ENCODE measurements around the gene KERA. TPM values are rescaled to one million over a fixed set of nuclear protein-coding genes. Genes with fewer than 3 reads are reported as not detected.
A peak's percentile ranks its signal among the peaks of the same experiment; 100 is the strongest.

The KERA gene
- polyA plus RNA-seq, 1 donor (not counting 4 experiments of a cell fraction or from before 2014, with no cell fraction given) = not detected

- dilution Hi-C loops (cut with MboI; ENCODE audit: extremely low pct_ligation_motif_present, low sequenced_read_pairs) = no loop called here
- DNase-seq (ENCODE audit: low read depth, low spot score) = no peak
- H3K9me3 ChIP-seq (ENCODE audit: control insufficient read depth, low read depth, low read length) = no peaks in the 10 kb centered on the region
- no peaks in the 10 kb centered on the region for H3K4me1 ChIP-seq (ENCODE audit: control insufficient read depth, extremely low read depth, insufficient read depth, low read length)
- H3K79me2 ChIP-seq (ENCODE audit: control insufficient read depth, insufficient read depth, low read length) = no peaks in the 10 kb centered on the region
- no peak overlapping the region for H3K4me2 ChIP-seq (ENCODE audit: control insufficient read depth, extremely low read depth, insufficient read depth, low read depth, low read length)
- no peak overlapping the region for H3K9ac ChIP-seq (ENCODE audit: control insufficient read depth, extremely low read depth, insufficient read depth, low read length)
- no peak overlapping the region for H2AFZ ChIP-seq (ENCODE audit: control insufficient read depth, low read length)
- FAIRE-seq = no peak
- TF ChIP-seq CTCF (optimal IDR thresholded peaks at IDR 0.05 in 1 of 3, IDR thresholded peaks at IDR 0.05 in 1 of 3, conservative IDR thresholded peaks at IDR 0.05 in 1 of 3; ENCODE audit: extremely low read depth in 1 of 3, insufficient read depth in 2 of 3, low read length in 3 of 3) = no peak
- no peak for TF ChIP-seq EZH2 (IDR thresholded peaks at IDR 0.05; ENCODE audit: low read length)
- H3K9me1 ChIP-seq (ENCODE audit: control insufficient read depth, extremely low read depth, insufficient read depth, low read length) = no peaks in the 10 kb centered on the region
- no peaks in the 10 kb centered on the region for H3K27me3 ChIP-seq (ENCODE audit: control insufficient read depth, extremely low read depth, insufficient read depth, low read length)
- no peak overlapping the region for H3K4me3 ChIP-seq (ENCODE audit: control insufficient read depth in 2 of 3, extremely low read depth in 1 of 3, insufficient read depth in 2 of 3, low read depth in 1 of 3, low read length in 3 of 3)
- H3K36me3 ChIP-seq (ENCODE audit: control insufficient read depth in 2 of 2, extremely low read depth in 1 of 2, insufficient read depth in 2 of 2, low read length in 2 of 2) = no peaks in the 10 kb centered on the region
- H4K20me1 ChIP-seq (ENCODE audit: control insufficient read depth, extremely low read depth, insufficient read depth, low read length) = no peaks in the 10 kb centered on the region
- no peak overlapping the region for H3K27ac ChIP-seq (ENCODE audit: control insufficient read depth, insufficient read depth, low read length)
These were observed 24.6 kb downstream of the KERA start for GRCh38 chr12:91033251-91033650.

- Histone ChIP-seq H3K4me1 (ENCODE audit: control insufficient read depth, extremely low read depth, insufficient read depth, low read length) (no peaks in the 10 kb centered on the region), H2AFZ (ENCODE audit: control insufficient read depth, low read length) (no peak overlapping the region), H3K9me3 (ENCODE audit: control insufficient read depth, low read depth, low read length) (no peaks in the 10 kb centered on the region), H3K9ac (ENCODE audit: control insufficient read depth, extremely low read depth, insufficient read depth, low read length) (no peak overlapping the region), H3K36me3 (ENCODE audit: control insufficient read depth in 2 of 2, extremely low read depth in 1 of 2, insufficient read depth in 2 of 2, low read length in 2 of 2) (no peaks in the 10 kb centered on the region), H3K4me2 (ENCODE audit: control insufficient read depth, extremely low read depth, insufficient read depth, low read depth, low read length) (no peak overlapping the region), H4K20me1 (ENCODE audit: control insufficient read depth, extremely low read depth, insufficient read depth, low read length) (no peaks in the 10 kb centered on the region), H3K4me3 (ENCODE audit: control insufficient read depth in 2 of 3, extremely low read depth in 1 of 3, insufficient read depth in 2 of 3, low read depth in 1 of 3, low read length in 3 of 3) (no peak overlapping the region), H3K79me2 (ENCODE audit: control insufficient read depth, insufficient read depth, low read length) (no peaks in the 10 kb centered on the region), H3K27me3 (ENCODE audit: control insufficient read depth, extremely low read depth, insufficient read depth, low read length) (no peaks in the 10 kb centered on the region), H3K27ac (ENCODE audit: control insufficient read depth, insufficient read depth, low read length) (no peak overlapping the region), H3K9me1 (ENCODE audit: control insufficient read depth, extremely low read depth, insufficient read depth, low read length) (no peaks in the 10 kb centered on the region)
- FAIRE-seq (peak; percentile 86), DNase-seq (ENCODE audit: low read depth, low spot score) (no peak)
- dilution Hi-C loops (cut with MboI; ENCODE audit: extremely low pct_ligation_motif_present, low sequenced_read_pairs) = no loop called here
- TF ChIP-seq CTCF (optimal IDR thresholded peaks at IDR 0.05 in 1 of 3, IDR thresholded peaks at IDR 0.05 in 1 of 3, conservative IDR thresholded peaks at IDR 0.05 in 1 of 3; ENCODE audit: extremely low read depth in 1 of 3, insufficient read depth in 2 of 3, low read length in 3 of 3) = no peak
- TF ChIP-seq EZH2 (IDR thresholded peaks at IDR 0.05; ENCODE audit: low read length) = no peak
These were observed 34.4 kb downstream of the KERA start for GRCh38 chr12:91023326-91024004.
